Spinal cord (tissue), 4 donors: ENCODE measurements around the gene RTP1. TPM values are rescaled to one million over a fixed set of nuclear protein-coding genes. Genes with fewer than 3 reads are reported as not detected.

Experiments used
- polyA plus RNA-seq, 2 donors: library from polyadenylated mRNA; unstranded; fragments of 120-200 nt; gene quantifications; one replicate each; pipeline ENCODE4 v1.2.1, GENCODE V29; 2013; ENCODE audit not compliant: insufficient read length in 2 of 2
- total RNA-seq, 2 donors: library from RNA; depleted of rRNA in 1 of 2; stranded (reverse); fragments of 120-200 nt in 1 of 2; fragments of >200 nt in 1 of 2; gene quantifications; one replicate each; pipeline versions ENCODE4 v1.2.3 to v1.2.4, GENCODE V29; 2013 to 2014

The RTP1 gene
- total and polyA plus RNA-seq, 4 donors, result 0.40 to 1.5 (median 0.87) TPM

Other genes with a start within 250 kb of the RTP1 start
- gene RPL39L, start 58.0 kb upstream of the RTP1 start, total RNA-seq, result 10 to 100 TPM in 1 of 2 donors, 1 to 10 TPM in 1; 7.2 to 26.7 TPM
- 10 to 100 TPM; 15.2 to 16.6 TPM for gene RPL39L, start 58.0 kb upstream of the RTP1 start, polyA plus RNA-seq
- 10 to 100 TPM; 19.9 to 24.3 TPM for gene MASP1, start 94.3 kb downstream of the RTP1 start, total RNA-seq
- 10 to 100 TPM; 43.8 to 54.8 TPM for gene MASP1, start 94.3 kb downstream of the RTP1 start, polyA plus RNA-seq
- gene RTP4, start 170.9 kb downstream of the RTP1 start, total RNA-seq, result 1 to 10 TPM; 1.1 to 1.2 TPM
- gene RTP4, start 170.9 kb downstream of the RTP1 start, polyA plus RNA-seq, result under 1 TPM; 0.16 to 0.38 TPM